ACC112 (cell line): ENCODE measurements around the gene LMF1.
"Not testable (repeated sequence)": the region's sequence is repeated elsewhere in the genome, so short reads cannot be mapped to it uniquely, and the experiment has no call there.

Experiments used
- H2AFZ ChIP-seq: fragments of 200-600 bp; sonication (generic); one replicate; pipeline ENCODE4 v1.6.0; 2017; ENCODE audit warnings: antibody characterized with exemption, low read length; ENCODE audit not compliant: unreplicated experiment
- H3K27ac ChIP-seq: fragments of 200-600 bp; sonication (generic); 2 replicates; pipeline ENCODE4 v1.5.1; 2014; ENCODE audit warnings: low read depth, mild to moderate bottlenecking, antibody characterized with exemption, low read length, moderate library complexity
- H3K27me3 ChIP-seq: fragments of 200-600 bp; sonication (generic); 2 replicates; pipeline ENCODE4 v1.6.1; 2014; ENCODE audit warnings: mild to moderate bottlenecking, antibody characterized with exemption, low read length, moderate library complexity, mixed read lengths; ENCODE audit not compliant: insufficient read depth
- H3K36me3 ChIP-seq: fragments of 200-600 bp; sonication (generic); 2 replicates; pipeline ENCODE4 v1.6.1; 2016; ENCODE audit warnings: mild to moderate bottlenecking, antibody characterized with exemption, low read length, moderate library complexity, mixed read lengths; ENCODE audit not compliant: insufficient read depth
- H3K4me1 ChIP-seq: fragments of 200-600 bp; sonication (generic); one replicate; pipeline ENCODE4 v1.6.1; 2016; ENCODE audit warnings: low read length, mixed read lengths; ENCODE audit not compliant: insufficient read depth, unreplicated experiment, control insufficient read depth
- H3K4me3 ChIP-seq: fragments of 200-600 bp; sonication (generic); 2 replicates; pipeline ENCODE4 v1.5.1; 2014; ENCODE audit warnings: mild to moderate bottlenecking, low read depth, low read length
- H3K79me2 ChIP-seq: fragments of 200-600 bp; sonication (generic); one replicate; pipeline ENCODE4 v1.6.0; 2016; ENCODE audit warnings: low read length; ENCODE audit not compliant: control insufficient read depth, unreplicated experiment, insufficient read depth

LMF1 gene

DNA sequence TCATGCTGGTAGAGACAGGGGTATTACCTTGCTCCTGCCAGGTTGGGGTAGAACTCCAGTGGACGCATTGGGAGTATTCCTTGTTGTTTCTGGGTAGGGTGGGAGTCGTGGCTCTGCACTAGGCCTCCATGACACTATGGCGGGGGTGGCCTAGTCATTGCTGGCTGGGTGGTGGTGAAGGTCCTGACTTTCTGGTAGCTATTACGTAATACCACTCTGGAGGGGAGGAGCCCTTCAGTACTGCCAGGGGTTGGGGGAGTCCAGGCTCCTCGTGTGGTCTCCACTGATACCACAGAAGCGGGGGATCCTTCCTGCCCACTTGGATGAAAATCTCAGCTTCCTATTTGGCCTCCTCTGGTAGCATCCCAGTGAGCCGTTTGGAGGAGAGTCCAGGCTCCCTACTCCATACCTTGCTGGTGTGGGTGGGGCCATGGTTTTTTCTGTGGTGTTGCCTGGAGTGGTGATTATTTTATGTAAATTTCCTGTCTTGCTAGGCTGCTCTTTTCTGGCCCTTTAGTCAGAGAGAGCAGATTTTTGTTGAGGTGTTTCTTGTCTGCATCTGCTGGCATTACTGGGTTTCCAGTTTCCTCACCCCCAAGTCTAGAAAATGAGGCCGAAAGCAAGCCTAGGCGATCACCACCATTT lies 104.4 kb downstream of the LMF1 start:
- H3K4me1 ChIP-seq: no peaks in the 10 kb centered on the region
- H3K27me3 ChIP-seq: no peaks in the 10 kb centered on the region
- H3K79me2 ChIP-seq: no peaks in the 10 kb centered on the region
- no peaks in the 10 kb centered on the region for H3K36me3 ChIP-seq
- H2AFZ ChIP-seq: no peak overlapping the region
- no peak overlapping the region for H3K4me3 ChIP-seq
- no peak overlapping the region for H3K27ac ChIP-seq

DNA sequence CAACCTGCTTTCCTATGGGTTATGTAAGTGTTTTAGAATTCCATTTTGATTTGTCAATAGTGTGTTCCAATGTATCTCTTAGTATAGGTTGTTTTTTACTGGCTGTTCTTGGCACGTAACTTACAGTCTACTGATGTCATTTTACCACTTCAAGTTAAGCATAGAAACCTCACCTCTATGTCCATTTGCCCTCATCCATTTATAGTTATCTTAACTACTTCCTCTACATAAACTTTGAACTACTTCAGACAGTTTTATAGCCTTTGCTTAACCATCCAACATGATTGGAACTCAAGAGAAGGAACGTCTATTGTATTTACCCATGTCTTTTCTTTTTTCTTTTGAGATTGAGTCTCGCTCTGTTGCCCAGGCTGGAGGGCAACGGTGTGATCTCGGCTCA lies 105.8 kb downstream of the LMF1 start:
- H3K4me3 ChIP-seq: no peak overlapping the region
- H3K79me2 ChIP-seq: no peaks in the 10 kb centered on the region
- no peak overlapping the region for H3K27ac ChIP-seq
- no peak overlapping the region for H2AFZ ChIP-seq
- no peaks in the 10 kb centered on the region for H3K36me3 ChIP-seq
- H3K4me1 ChIP-seq: no peaks in the 10 kb centered on the region
- no peaks in the 10 kb centered on the region for H3K27me3 ChIP-seq

GRCh38 chr16:861446-861845 lies 109.3 kb downstream of the LMF1 start:
- Histone ChIP-seq H2AFZ (no peak overlapping the region), H3K27me3 (no peaks in the 10 kb centered on the region), H3K4me1 (no peaks in the 10 kb centered on the region), H3K4me3 (no peak overlapping the region), H3K27ac (no peak overlapping the region), H3K79me2 (no peaks in the 10 kb centered on the region), H3K36me3 (no peaks in the 10 kb centered on the region)

- Histone ChIP-seq H3K27ac (no peak overlapping the region), H3K4me3 (no peak overlapping the region), H3K36me3 (no peaks in the 10 kb centered on the region), H2AFZ (no peak overlapping the region), H3K27me3 (no peaks in the 10 kb centered on the region), H3K4me1 (no peaks in the 10 kb centered on the region), H3K79me2 (no peaks in the 10 kb centered on the region)
Measured at GRCh38 chr16:860891-861290, 109.9 kb downstream of the LMF1 start.

DNA sequence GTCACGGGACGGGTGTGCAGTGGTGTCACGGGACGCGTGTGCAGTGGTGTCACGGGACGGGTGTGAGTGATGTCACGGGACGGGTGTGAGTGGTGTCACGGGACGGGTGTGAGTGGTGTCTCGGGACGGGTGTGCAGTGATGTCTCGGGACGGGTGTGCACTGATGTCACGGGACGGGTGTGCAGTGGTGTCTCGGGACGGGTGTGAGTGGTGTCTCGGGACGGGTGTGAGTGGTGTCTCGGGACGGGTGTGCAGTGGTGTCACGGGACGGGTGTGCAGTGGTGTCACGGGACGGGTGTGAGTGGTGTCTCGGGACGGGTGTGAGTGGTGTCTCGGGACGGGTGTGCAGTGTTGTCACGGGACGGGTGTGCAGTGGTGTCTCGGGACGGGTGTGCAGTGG lies 111.8 kb downstream of the LMF1 start:
- H3K27ac ChIP-seq, H3K4me3 ChIP-seq, H2AFZ ChIP-seq: not testable (repeated sequence)

DNA sequence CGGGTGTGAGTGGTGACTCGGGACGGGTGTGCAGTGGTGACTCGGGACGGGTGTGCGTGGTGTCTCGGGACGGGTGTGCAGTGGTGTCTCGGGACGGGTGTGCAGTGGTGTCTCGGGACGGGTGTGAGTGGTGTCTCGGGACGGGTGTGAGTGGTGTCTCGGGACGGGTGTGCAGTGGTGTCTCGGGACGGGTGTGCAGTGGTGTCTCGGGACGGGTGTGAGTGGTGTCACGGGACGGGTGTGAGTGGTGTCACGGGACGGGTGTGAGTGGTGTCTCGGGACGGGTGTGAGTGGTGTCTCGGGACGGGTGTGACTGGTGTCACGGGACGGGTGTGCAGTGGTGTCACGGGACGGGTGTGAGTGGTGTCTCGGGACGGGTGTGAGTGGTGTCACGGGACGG lies 112.3 kb downstream of the LMF1 start:
- H3K36me3 ChIP-seq, H3K27ac ChIP-seq, H3K79me2 ChIP-seq, H3K27me3 ChIP-seq, H3K4me1 ChIP-seq, H2AFZ ChIP-seq, H3K4me3 ChIP-seq: not testable (repeated sequence)

More for the DNA sequence above, 111.8 kb downstream of the LMF1 start:
- H3K4me1 ChIP-seq, H3K27me3 ChIP-seq, H3K79me2 ChIP-seq, H3K36me3 ChIP-seq: not testable (repeated sequence)

DNA sequence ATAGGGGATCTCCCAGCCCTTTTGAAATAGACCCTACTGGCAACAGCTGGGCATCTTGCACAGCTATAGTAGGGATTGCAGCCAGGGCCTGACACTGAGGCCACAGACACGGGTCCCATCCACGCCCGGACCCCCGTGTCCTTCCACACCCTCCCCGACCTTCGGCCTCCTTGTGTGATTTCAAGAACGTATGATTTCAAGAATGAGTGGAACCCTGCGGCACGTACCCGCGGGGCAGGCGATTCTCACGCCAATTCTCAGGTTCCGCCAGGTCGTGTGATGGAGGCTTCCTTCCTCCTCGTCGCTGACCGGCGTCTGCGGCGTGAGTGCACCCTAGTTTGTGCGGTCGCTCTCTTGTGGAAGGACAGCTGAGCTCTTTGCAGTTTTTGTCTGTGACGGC lies 114.0 kb downstream of the LMF1 start:
- Histone ChIP-seq H3K4me3 (no peak overlapping the region), H3K27me3 (no peaks in the 10 kb centered on the region), H3K79me2 (no peaks in the 10 kb centered on the region), H3K4me1 (no peaks in the 10 kb centered on the region), H3K36me3 (no peaks in the 10 kb centered on the region), H2AFZ (no peak overlapping the region), H3K27ac (no peak overlapping the region)

GRCh38 chr16:856101-856500 lies 114.7 kb downstream of the LMF1 start:
- H3K27ac ChIP-seq: no peak overlapping the region
- H3K4me3 ChIP-seq: no peak overlapping the region
- H3K27me3 ChIP-seq: no peaks in the 10 kb centered on the region

GRCh38 chr16:855471-855870 lies 115.3 kb downstream of the LMF1 start:
- Histone ChIP-seq H2AFZ (no peak overlapping the region), H3K4me3 (no peak overlapping the region), H3K27ac (no peak overlapping the region), H3K79me2 (no peaks in the 10 kb centered on the region), H3K4me1 (no peaks in the 10 kb centered on the region), H3K27me3 (no peaks in the 10 kb centered on the region), H3K36me3 (no peaks in the 10 kb centered on the region)

More at GRCh38 chr16:856101-856500, 114.7 kb downstream of the LMF1 start:
- H3K4me1 ChIP-seq: no peaks in the 10 kb centered on the region
- H3K79me2 ChIP-seq: no peaks in the 10 kb centered on the region
- no peaks in the 10 kb centered on the region for H3K36me3 ChIP-seq
- H2AFZ ChIP-seq: no peak overlapping the region

- Histone ChIP-seq H2AFZ (no peak overlapping the region), H3K79me2 (no peaks in the 10 kb centered on the region), H3K27me3 (no peaks in the 10 kb centered on the region), H3K36me3 (no peaks in the 10 kb centered on the region), H3K4me1 (no peaks in the 10 kb centered on the region), H3K4me3 (no peak overlapping the region), H3K27ac (no peak overlapping the region)
Measured at GRCh38 chr16:854808-855410, 115.9 kb downstream of the LMF1 start.

DNA sequence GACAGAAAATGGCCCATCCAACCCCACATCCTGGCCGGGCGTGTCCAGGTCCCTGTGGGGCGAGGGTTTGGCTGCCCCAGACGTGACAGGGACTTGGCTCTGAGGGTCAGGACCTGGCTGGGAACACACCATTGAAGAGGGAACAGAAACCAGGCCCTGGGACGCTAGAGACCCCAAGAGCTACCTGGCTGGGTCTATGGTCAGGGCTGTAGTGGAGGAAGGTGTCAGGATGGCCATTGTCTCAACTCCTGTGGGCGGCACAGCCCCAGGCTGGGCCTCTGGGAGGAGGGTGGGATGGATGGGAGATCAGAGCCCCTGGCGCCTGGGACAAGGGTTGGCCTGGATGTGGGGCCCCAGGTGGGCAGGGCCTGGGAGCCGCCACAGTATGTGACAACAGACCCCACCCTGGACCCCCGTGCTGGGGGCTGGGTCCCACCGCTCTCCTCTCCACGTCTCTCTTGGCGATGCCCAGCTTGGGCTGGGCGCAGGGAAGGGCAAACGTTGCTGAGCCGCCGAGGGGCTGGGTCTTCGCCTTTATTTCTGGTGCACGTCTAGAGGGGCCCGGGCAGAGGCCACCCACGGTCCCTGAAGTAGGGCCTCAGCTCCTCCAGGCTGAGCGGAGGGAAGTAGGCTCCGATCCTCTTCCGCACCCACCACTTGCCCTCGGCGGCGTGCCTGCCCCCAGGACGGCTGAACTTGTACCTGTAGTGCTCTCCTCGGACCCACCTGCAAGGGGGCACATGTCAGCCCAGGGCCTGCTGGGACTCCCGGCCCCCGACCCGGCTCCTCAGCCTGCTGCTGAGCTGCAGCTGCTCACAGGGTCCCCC lies 116.6 kb downstream of the LMF1 start:
- Histone ChIP-seq H2AFZ (no peak overlapping the region), H3K27ac (no peak overlapping the region), H3K4me3 (no peak overlapping the region), H3K36me3 (no peaks in the 10 kb centered on the region), H3K27me3 (no peaks in the 10 kb centered on the region), H3K79me2 (no peaks in the 10 kb centered on the region), H3K4me1 (no peaks in the 10 kb centered on the region)
